Activated CD4-positive, alpha-beta T cell treated with anti-CD3 and anti-CD28 coated beads, Interleukin-2, amount 10 ng/mL, durations not matched to agents 7 days and 5 days (primary cell): Measurements from ENCODE around the gene RMDN3. TPM values are rescaled to one million over a fixed set of nuclear protein-coding genes. Genes with fewer than 3 reads are reported as not detected.

Experiments
- CTCF ChIA-PET: fragments of 350-600 bp; sonication (Branson Sonifier 250); formaldehyde crosslinking; loops from one replicate; lab custom pipeline; 2021; ENCODE audit warnings: antibody characterized with exemption; lab: Charles Lee
- POLR2A ChIA-PET: fragments of 350-600 bp; sonication (Branson Sonifier 250); formaldehyde crosslinking; loops from one replicate; lab custom pipeline; 2021; ENCODE audit warnings: antibody characterized with exemption; lab: Charles Lee
- DNase-seq: peaks from one replicate; pipeline ENCODE4 v3.0.0-alpha.2; 2020
- H3K27ac Mint-ChIP-seq: one replicate; pipeline ENCODE4 v1.8.0; 2021; ENCODE audit warnings: mild to moderate bottlenecking, moderate library complexity, mixed read lengths
- H3K27me3 Mint-ChIP-seq: one replicate; pipeline ENCODE4 v1.8.0; 2021; ENCODE audit warnings: mixed read lengths
- H3K36me3 Mint-ChIP-seq: one replicate; pipeline ENCODE4 v1.8.0; 2021; ENCODE audit warnings: low read depth, mixed read lengths
- H3K4me1 Mint-ChIP-seq: one replicate; pipeline ENCODE4 v1.8.0; 2021; ENCODE audit warnings: mixed read lengths
- H3K4me3 Mint-ChIP-seq: one replicate; pipeline ENCODE4 v1.8.0; 2021; ENCODE audit warnings: mild to moderate bottlenecking, moderate library complexity, mixed read lengths
- H3K9me3 Mint-ChIP-seq: one replicate; pipeline ENCODE4 v1.8.0; 2021; ENCODE audit warnings: mixed read lengths
- total RNA-seq, 2 experiments: library from RNA; stranded (reverse); gene quantifications; one replicate each; pipeline ENCODE4 v1.2.3, GENCODE V29; 2021

The RMDN3 gene
- total RNA-seq, 2 experiments from 2014 or later: 26.0 to 32.6 TPM

DNA sequence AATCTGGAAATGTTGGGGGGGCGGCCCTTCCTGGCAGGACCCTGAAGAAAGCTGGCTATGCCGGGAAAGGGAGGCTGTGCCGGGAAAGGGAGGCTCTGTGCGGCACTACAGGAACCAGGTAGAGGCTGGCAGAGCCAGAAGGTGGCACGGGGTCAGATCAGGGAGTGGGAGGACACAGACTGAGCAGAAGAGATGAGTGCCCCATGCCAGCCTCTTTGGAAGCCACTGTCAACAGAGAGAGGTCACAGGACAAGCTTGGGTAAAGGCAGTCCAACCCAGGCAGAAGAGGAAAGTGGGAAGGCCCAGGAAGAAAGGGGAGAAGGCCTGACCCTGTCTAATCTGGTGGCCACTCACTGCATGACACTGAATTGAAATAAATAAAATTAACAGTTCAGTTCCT is 16.2 kb upstream of the RMDN3 start:
- no peak for DNase-seq
- Mint-ChIP-seq H3K27ac (no peak overlapping the region), H3K27me3 (no peaks in the 10 kb centered on the region), H3K9me3 (no peaks in the 10 kb centered on the region), H3K36me3 (peaks cover 21% of the 10 kb centered on the region), H3K4me3 (no peak overlapping the region), H3K4me1 (peaks cover 26% of the 10 kb centered on the region)
- POLR2A ChIA-PET: no interaction called here
- CTCF ChIA-PET: interaction anchor here (0.6 to 2.8 kb wide), 4 partner anchors 11 to 33 kb away, joined by 3 to 10 read pairs (median 6); no protein-coding TSS in a partner anchor

DNA sequence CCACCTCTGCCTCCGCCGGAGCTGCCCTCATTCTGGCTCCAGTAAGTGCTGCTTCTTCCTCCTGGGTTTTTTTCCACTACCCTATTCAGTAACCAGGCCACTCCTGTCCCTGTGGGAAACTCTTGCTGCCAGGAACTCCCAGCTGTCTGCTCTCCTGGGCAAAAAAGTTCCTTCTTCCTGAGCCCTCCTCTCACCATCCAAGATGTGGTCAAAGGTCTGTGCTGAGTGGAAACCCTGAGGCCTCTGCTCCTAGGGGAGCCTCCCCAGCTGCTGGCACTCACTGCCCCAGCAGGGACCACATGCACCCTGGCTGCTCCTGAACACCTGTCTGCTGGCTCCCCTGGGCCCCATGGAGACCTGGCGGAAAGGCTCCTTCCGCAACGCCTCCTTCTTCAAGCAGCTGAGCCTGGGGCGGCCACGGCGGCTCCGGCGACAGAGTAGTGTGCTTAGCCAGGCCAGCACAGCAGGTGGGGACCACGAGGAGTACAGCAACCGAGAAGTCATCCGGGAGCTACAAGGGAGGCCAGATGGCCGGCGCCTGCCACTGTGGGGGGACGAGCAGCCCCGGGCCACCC is 15.2 kb upstream of the RMDN3 start:
- H3K4me3 Mint-ChIP-seq: peak overlapping the region; percentile 37
- POLR2A ChIA-PET: no interaction called here
- CTCF ChIA-PET: interaction anchor here (1.4 to 2.8 kb wide), 4 partner anchors 12 to 124 kb away, joined by 3 to 10 read pairs (median 9); partner anchors contain the start of gene VPS18
- no peaks in the 10 kb centered on the region for H3K27me3 Mint-ChIP-seq
- H3K4me1 Mint-ChIP-seq: peaks cover 36% of the 10 kb centered on the region
- DNase-seq: no peak
- H3K27ac Mint-ChIP-seq: peak overlapping the region; percentile 90
- H3K36me3 Mint-ChIP-seq: peaks cover 21% of the 10 kb centered on the region
- H3K9me3 Mint-ChIP-seq: no peaks in the 10 kb centered on the region

DNA sequence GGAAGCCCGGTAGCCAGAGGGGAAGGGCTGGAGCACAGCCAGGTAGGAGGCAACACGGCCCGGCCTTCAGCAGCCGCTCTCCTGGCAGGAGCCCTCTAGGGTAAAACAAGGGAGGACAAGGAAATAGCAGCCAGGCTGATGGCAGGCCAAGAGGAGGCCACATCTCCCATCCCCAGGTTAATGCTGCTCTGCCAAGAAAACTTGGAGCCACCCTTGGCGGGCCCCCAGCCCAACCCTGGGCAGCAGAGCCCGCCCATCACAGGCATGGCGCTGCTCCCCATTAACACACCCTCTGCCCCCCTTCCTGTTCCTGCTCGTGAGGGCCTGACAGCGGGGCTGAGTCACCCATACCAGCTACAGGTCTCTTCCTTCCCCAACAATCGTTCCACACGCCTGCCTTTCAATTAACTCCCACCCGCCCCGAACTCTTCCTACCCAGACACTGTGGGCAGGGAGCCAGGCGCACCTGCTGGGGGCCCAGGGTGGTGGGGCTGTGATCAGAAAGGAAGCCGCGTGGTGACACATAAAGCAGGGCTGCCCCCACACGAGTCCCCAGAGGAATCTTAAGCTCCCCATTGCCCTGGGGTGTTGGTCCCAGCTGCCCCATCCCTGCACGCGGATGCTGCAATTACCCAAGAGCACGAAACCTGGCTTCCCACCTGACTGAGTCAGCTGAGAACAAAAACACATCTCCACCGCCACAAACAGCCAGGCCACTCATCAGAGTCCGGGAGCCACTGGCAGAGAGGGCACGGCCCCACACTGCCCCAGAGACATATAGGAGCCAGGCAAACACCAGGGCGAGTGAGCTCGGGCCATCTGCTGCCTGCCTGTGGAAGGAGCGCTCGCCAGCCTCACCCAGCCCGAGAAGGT is 14.5 kb upstream of the RMDN3 start, which contains the start of gene C15orf62:
TSS of gene C15orf62 (plus strand) at position 707 of the 873 bp plus-strand sequence. CDS start 516 bp downstream, outside the sequence.
- Mint-ChIP-seq H3K36me3 (peaks cover 21% of the 10 kb centered on the region), H3K4me1 (peaks cover 43% of the 10 kb centered on the region), H3K27me3 (no peaks in the 10 kb centered on the region), H3K4me3 (peak within 1 kb of the TSS; percentile 37), H3K9me3 (no peaks in the 10 kb centered on the region), H3K27ac (peak within 1 kb of the TSS; percentile 90)
- CTCF ChIA-PET: interaction anchor here (1.4 to 2.6 kb wide), 5 partner anchors 13 to 125 kb away, joined by 3 to 10 read pairs (median 6); partner anchors contain the start of gene VPS18
- POLR2A ChIA-PET: no interaction called here
- peak; percentile 50 for DNase-seq

DNA sequence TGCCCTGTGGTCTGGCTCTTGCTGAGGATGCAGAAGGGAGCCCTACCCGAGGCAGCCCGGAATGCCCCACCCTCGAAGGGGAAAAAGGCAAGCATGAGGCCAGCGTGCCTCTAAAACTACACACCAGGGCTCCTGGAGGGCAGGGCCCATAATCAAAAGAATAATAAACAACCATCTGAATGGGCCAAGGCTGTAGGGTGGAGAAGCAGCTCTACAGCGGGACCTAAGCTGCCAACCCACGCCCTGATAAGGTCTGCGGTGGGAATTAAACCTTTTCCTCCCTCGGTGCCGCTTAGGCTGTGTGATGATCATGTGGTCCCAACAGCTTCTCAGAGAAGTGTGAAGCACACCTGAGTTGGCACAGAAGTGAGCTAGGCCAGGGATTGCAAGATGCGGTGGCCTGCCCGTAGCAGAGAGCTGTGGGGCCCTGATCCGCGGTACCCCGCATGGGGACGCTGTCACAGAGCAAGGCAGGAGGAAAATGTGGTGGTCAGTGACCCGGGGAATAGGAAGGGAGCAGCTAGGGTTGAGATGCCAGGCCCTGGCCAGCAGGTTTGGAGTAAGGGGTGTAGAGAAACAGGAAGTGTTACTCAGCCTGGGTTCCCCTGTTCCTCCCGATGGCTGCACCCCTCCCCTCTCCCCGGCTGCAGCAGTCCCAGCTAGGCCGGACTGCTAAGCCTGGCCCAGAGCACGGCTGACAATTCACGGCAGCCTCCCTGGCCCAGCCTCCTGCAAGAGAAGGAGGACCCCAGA is 13.6 kb upstream of the RMDN3 start:
- Mint-ChIP-seq H3K27ac (peak overlapping the region; percentile 90), H3K4me3 (no peak overlapping the region), H3K36me3 (peaks cover 20% of the 10 kb centered on the region), H3K27me3 (no peaks in the 10 kb centered on the region), H3K4me1 (peaks cover 46% of the 10 kb centered on the region), H3K9me3 (no peaks in the 10 kb centered on the region)
- ChIA-PET POLR2A (no interaction called here), CTCF (interaction anchor here (1.4 to 2.8 kb wide), 6 partner anchors 13 to 126 kb away, joined by 3 to 13 read pairs (median 8); partner anchors contain the start of gene VPS18)
- no peak for DNase-seq

DNA sequence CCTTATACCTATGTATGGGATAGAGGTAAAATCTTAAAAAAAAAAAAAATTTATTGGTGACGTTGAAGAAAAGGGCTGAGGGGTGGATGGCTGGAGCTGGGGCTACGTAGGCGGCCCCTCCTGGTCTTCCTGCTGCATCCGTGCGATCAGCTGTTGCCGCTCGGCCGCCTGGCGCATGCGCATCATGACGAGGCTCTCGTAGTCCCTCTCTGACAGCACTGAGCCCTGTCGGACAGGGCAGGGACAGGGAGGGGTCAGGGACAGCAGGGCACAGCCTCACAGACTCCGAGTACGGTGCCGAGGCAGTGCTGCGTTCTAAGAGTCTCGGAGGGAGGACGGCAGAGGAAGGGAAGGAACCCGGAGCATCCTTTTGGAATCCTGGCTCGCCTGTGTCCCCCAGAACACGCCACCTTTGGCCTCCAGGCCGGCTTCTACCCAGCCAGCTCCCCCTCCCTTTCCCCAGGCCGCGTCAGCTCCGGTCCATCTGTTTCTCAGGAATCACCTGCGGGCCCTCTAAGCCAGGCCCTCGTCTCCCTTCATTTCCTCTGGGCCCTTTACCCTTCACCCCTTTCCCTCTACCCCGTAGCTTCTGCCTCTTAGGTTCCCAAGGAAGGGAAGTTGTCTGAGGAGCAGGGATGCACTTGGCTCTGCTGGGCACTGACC is 12.9 kb upstream of the RMDN3 start:
- Mint-ChIP-seq H3K27me3 (no peaks in the 10 kb centered on the region), H3K27ac (peak overlapping the region; percentile 62), H3K4me1 (peaks cover 54% of the 10 kb centered on the region), H3K36me3 (peaks cover 20% of the 10 kb centered on the region), H3K4me3 (no peak overlapping the region), H3K9me3 (no peaks in the 10 kb centered on the region)
- ChIA-PET CTCF (interaction anchor here (0.6 to 2.8 kb wide), 5 partner anchors 11 to 134 kb away, joined by 3 to 13 read pairs (median 6); no protein-coding TSS in a partner anchor), POLR2A (interaction anchor here (0.7 kb wide), 1 partner anchor 9 kb away, joined by 3 read pairs; no protein-coding TSS in a partner anchor)
- DNase-seq: no peak

DNA sequence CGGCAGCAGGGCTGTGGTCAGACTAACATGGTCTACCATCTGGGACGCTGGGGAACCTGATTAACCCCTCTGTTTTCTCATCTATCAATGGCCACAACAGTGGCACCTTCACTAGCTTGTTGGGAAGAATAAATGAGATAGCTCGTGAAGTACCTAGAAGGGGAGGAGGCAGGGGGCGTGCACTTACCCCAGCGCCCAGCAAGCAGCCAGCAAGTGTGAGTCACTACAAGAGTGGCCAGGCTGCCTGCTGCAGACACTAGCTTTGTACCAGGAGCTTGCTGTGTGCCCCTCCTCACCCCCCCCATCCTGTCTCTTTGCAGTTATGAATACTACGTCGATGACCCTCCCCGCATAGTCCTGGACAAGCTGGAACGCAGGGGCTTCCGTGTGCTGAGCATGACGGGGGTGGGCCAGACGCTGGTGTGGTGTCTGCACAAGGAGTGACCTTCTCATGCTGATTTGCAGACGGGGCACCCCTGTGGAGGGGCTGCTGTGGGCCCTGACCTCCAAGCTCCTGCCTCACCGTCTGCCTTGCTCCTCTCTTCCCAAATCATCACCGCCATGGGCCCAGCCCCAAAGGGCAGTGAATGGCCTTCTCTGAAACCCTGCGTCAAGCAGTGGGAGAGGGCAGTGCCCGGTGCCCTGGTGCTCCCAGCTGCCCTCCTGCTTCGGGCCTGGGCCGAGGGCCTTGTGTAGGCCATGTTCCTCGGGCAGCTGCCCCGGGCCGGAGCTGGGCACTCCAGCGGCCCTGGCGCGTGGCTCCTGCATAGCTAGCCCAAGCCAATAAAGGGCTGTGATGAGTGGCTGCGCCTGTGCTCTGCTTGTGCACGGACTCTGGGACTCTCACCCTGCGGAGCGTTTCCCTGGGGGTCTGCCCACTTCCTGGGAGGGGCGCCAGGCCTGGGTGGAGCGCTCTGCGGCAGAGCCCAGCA is 12.1 kb upstream of the RMDN3 start:
- H3K27ac Mint-ChIP-seq: no peak overlapping the region
- peaks cover 58% of the 10 kb centered on the region for H3K4me1 Mint-ChIP-seq

DNA sequence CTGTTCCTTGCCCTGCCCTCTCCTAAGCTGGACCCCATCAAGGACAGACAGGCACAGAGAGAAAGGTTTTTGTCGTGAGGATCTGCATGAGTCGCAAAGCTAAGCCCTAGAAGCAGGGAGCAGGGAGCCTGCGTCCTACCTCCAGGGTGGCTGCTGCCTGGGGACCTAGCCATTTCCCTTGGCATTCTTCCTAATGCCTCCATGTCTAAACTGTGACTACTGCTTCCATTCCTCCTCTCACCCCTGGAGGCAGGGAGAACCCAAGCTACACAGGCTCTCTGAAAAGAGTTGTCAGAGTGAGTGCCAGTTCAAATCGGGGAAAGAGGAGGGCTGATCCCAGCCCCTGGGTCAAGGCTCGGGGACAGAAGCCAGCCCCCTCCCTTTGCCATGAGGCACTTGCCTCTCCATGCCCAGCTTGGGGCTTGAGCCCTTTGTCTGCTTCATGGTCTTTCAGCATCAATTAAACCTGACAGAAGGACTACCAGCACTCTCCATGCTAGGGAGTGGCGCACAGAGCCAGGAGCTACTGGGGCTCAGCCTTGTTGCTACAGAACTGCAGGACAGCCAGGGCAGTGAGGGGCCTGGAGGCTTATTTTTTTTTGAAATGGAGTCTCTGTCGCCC is 11.3 kb upstream of the RMDN3 start:
- Mint-ChIP-seq H3K9me3 (no peaks in the 10 kb centered on the region), H3K27ac (no peak overlapping the region), H3K4me1 (peaks cover 58% of the 10 kb centered on the region), H3K4me3 (no peak overlapping the region), H3K36me3 (peaks cover 17% of the 10 kb centered on the region), H3K27me3 (no peaks in the 10 kb centered on the region)
- no peak for DNase-seq
- ChIA-PET POLR2A (interaction anchor here (0.6 to 1.5 kb wide), 2 partner anchors 10 kb away, joined by 4 to 6 read pairs; no protein-coding TSS in a partner anchor), CTCF (interaction anchor here (0.6 to 2.8 kb wide), 10 partner anchors 9 to 470 kb away, joined by 3 to 13 read pairs (median 3); partner anchors contain the start of gene VPS18)

More for the DNA sequence above, 12.1 kb upstream of the RMDN3 start:
- H3K9me3 Mint-ChIP-seq: no peaks in the 10 kb centered on the region
- H3K27me3 Mint-ChIP-seq: no peaks in the 10 kb centered on the region
- no peak for DNase-seq
- CTCF ChIA-PET: interaction anchor here (0.6 to 2.8 kb wide), 10 partner anchors 9 to 280 kb away, joined by 3 to 13 read pairs (median 4); partner anchors contain the start of gene VPS18
- H3K4me3 Mint-ChIP-seq: no peak overlapping the region
- POLR2A ChIA-PET: interaction anchor here (0.7 kb wide), 1 partner anchor 10 kb away, joined by 3 read pairs; no protein-coding TSS in a partner anchor
- H3K36me3 Mint-ChIP-seq: peaks cover 18% of the 10 kb centered on the region

DNA sequence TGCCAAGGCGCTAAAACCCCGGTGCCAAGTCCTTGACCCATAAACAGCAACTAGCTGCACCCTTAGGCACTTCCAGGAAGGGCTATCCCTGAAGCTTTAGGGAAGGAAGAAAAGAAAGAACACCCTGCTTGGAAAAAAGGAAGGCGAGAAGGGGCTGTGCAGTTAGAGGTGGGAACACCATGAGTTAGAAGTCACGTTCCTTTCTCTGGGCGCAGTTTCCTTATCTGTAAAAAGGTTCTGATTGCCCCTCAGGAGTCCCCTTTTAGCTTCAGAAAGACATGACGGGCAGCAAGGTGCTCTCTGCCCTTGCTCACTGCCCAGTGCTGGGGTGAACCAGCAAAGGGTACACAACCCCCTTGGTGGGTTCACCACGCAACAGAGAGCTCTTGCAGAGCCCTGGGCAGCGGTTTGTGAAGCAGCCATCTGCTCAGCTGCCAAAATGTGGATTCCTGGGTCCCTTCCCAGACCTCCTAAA is 9.6 kb upstream of the RMDN3 start:
- POLR2A ChIA-PET: interaction anchor here (1.5 kb wide), 1 partner anchor 12 kb away, joined by 6 read pairs; no protein-coding TSS in a partner anchor
- no peaks in the 10 kb centered on the region for H3K27me3 Mint-ChIP-seq
- no peaks in the 10 kb centered on the region for H3K9me3 Mint-ChIP-seq
- H3K4me3 Mint-ChIP-seq: peak overlapping the region; percentile 84
- peaks cover 51% of the 10 kb centered on the region for H3K4me1 Mint-ChIP-seq
- H3K36me3 Mint-ChIP-seq: peaks cover 8% of the 10 kb centered on the region
- DNase-seq: no peak
- H3K27ac Mint-ChIP-seq: peak overlapping the region; percentile 92
- CTCF ChIA-PET: interaction anchor here (0.6 to 2.5 kb wide), 7 partner anchors 12 to 131 kb away, joined by 3 to 11 read pairs (median 3); no protein-coding TSS in a partner anchor

DNA sequence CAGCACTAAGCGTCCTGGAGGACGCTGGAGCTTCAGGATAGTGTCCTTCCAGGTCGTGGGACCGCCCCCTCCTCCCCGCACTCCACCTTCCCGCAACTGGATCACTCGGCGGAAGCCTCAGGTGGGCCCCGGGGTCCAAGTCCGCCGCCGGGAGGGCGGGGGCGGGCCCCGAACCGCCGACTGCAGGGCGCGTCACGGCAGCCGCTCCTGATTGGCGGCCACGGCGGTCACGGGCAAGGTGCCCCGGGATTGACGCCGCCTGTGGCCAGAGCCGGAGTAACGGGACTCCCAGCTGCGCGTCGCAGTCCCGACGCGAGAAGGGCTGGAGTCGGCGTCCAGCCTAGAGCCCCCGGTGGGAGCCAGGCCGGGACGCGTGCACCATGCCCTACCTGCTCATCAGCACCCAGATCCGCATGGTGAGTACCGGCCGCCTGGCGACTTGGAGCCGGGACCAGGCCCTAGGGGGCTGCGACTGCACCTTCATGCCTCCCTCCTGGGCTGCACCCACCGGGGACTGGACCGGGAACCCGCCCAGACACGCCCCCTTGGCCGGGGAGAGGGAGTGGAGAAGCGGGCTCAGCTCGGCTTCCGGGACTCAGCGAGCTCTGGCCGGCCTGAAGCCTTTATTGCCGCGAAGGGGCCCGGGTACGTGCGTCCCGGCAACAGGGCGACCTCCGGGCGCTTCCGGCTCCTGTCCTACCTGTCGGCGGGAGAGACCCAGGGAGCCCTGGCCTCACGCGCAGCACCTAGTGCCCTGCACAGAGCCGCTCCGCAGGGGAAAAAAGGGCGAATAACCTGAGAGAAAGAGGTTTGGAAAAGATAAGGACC is 9.0 kb upstream of the RMDN3 start, which contains the start of gene GCHFR:
TSS of gene GCHFR (plus strand) at position 268 of the 828 bp plus-strand sequence. CDS start at position 381, 113 bp downstream.
- Mint-ChIP-seq H3K36me3 (peaks cover 5% of the 10 kb centered on the region), H3K9me3 (no peaks in the 10 kb centered on the region), H3K4me1 (peaks cover 44% of the 10 kb centered on the region), H3K4me3 (peak within 1 kb of the TSS; percentile 84), H3K27me3 (no peaks in the 10 kb centered on the region), H3K27ac (peak within 1 kb of the TSS; percentile 92)
- DNase-seq: peak; percentile 71
- ChIA-PET CTCF (interaction anchor here (0.6 to 2.5 kb wide), 8 partner anchors 10 to 131 kb away, joined by 3 to 11 read pairs (median 4); no protein-coding TSS in a partner anchor), POLR2A (no interaction called here)
